Upper lobe of right lung (tissue), 1 donor: ENCODE results near the gene RRP1B. TPM values are rescaled to one million over a fixed set of nuclear protein-coding genes. Genes with fewer than 3 reads are reported as not detected.
A peak's percentile ranks its signal among the peaks of the same experiment; 100 is the strongest.

Experiments
- ATAC-seq: fragments of 200-7000 bp; cut with Tn5 transposase; one replicate; pipeline ENCODE4 v1.9.1; 2020; ENCODE audit warnings: mild to moderate bottlenecking, moderate library complexity
- DNase-seq: peaks from one replicate; pipeline ENCODE4 v3.0.0-alpha.2; 2020
- H3K27ac ChIP-seq: fragments of 200-600 bp; one replicate; pipeline ENCODE4 v1.8.0; 2022
- H3K27me3 ChIP-seq: fragments of 200-600 bp; one replicate; pipeline ENCODE4 v1.8.0; 2022; ENCODE audit warnings: mild to moderate bottlenecking
- H3K36me3 ChIP-seq: fragments of 200-600 bp; one replicate; pipeline ENCODE4 v1.8.0; 2022
- H3K4me1 ChIP-seq: fragments of 200-600 bp; one replicate; pipeline ENCODE4 v1.8.0; 2022
- H3K4me3 ChIP-seq: fragments of 200-600 bp; one replicate; pipeline ENCODE4 v1.8.0; 2022; ENCODE audit warnings: mild to moderate bottlenecking
- H3K9me3 ChIP-seq: fragments of 200-600 bp; one replicate; pipeline ENCODE4 v1.8.0; 2022
- intact Hi-C: fragments of 100-400 bp; cut with DNase I; formaldehyde crosslinking; loops from one replicate; pipeline ENCODE4 v1.11.0; 2022
- total RNA-seq: library from RNA; stranded (reverse); fragmentation: NEBNext Ultra II Directional; extraction: Animal tissue kit (Norgen Biotek cat#: 25700); gene quantifications from one replicate; pipeline ENCODE4 v1.2.1, GENCODE V29; 2021
- TF ChIP-seq, protein P1 (sequence below): fragments of 200-600 bp; IDR thresholded peaks from one replicate; pipeline ENCODE4 v1.8.0; 2022; ENCODE audit warnings: antibody characterized with exemption
- donor health status: DM: no; HTN: yes; CAD: no; lungs with severe emphysema.

RRP1B gene
- total RNA-seq, 1 donor from 2014 or later: 18.4 TPM

DNA sequence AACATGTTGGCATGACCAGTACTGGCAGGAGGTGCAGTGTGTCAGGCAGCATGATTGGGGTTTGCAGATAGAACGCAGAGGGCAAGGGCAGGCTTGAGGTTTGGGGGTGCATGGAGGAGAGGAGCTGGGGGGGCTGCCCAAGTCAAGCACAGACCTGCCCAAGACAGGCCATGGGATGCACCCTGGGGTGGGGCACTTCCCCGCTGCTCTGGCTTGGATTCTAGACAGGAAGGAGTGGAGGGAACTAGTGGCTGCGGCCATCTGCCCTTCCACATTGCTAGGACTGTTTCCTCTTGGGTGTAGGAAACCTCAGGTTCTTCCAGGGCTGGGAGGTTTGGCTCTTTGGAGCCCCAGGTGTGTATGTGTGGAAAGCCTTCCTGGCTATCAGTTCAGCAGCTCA lies 62.6 kb downstream of the RRP1B start:
- DNase-seq: no peak
- intact Hi-C loops: no loop called here

DNA sequence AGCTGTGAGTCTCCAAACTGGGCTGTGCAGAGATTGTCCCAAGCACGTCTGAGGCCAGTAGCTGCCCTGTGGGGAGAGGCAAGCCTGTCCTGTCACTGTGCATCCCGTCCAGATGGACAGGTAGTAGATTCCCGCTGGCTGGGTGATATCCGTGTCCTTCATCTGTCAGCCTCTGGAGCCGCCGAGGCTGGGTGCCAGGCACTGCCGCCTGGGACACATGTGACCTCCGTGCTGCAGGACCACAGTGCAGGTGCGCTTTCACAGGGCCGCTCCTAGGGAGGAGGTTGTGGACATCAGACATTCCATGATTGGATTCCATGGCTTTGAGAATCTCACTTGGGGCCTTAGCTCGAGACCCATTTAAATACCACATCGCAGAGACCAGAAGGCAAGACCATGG lies 64.3 kb downstream of the RRP1B start:
- TF ChIP-seq, protein P1, sequence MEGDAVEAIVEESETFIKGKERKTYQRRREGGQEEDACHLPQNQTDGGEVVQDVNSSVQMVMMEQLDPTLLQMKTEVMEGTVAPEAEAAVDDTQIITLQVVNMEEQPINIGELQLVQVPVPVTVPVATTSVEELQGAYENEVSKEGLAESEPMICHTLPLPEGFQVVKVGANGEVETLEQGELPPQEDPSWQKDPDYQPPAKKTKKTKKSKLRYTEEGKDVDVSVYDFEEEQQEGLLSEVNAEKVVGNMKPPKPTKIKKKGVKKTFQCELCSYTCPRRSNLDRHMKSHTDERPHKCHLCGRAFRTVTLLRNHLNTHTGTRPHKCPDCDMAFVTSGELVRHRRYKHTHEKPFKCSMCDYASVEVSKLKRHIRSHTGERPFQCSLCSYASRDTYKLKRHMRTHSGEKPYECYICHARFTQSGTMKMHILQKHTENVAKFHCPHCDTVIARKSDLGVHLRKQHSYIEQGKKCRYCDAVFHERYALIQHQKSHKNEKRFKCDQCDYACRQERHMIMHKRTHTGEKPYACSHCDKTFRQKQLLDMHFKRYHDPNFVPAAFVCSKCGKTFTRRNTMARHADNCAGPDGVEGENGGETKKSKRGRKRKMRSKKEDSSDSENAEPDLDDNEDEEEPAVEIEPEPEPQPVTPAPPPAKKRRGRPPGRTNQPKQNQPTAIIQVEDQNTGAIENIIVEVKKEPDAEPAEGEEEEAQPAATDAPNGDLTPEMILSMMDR: no peak
- ATAC-seq: no peak
- peaks cover 65% of the 10 kb centered on the region for H3K4me1 ChIP-seq
- intact Hi-C loops: no loop called here
- H3K36me3 ChIP-seq: peaks cover 11% of the 10 kb centered on the region
- H3K27me3 ChIP-seq: no peaks in the 10 kb centered on the region
- H3K4me3 ChIP-seq: no peak overlapping the region
- H3K27ac ChIP-seq: no peak overlapping the region
- no peak for DNase-seq
- no peaks in the 10 kb centered on the region for H3K9me3 ChIP-seq

More for the DNA sequence above, 62.6 kb downstream of the RRP1B start:
- ATAC-seq: no peak
- H3K36me3 ChIP-seq: peaks cover 11% of the 10 kb centered on the region
- peak overlapping the region; percentile 18 for H3K27ac ChIP-seq
- no peaks in the 10 kb centered on the region for H3K9me3 ChIP-seq
- TF ChIP-seq, protein P1: no peak
- peaks cover 56% of the 10 kb centered on the region for H3K4me1 ChIP-seq
- no peaks in the 10 kb centered on the region for H3K27me3 ChIP-seq
- H3K4me3 ChIP-seq: peak overlapping the region; percentile 99

DNA sequence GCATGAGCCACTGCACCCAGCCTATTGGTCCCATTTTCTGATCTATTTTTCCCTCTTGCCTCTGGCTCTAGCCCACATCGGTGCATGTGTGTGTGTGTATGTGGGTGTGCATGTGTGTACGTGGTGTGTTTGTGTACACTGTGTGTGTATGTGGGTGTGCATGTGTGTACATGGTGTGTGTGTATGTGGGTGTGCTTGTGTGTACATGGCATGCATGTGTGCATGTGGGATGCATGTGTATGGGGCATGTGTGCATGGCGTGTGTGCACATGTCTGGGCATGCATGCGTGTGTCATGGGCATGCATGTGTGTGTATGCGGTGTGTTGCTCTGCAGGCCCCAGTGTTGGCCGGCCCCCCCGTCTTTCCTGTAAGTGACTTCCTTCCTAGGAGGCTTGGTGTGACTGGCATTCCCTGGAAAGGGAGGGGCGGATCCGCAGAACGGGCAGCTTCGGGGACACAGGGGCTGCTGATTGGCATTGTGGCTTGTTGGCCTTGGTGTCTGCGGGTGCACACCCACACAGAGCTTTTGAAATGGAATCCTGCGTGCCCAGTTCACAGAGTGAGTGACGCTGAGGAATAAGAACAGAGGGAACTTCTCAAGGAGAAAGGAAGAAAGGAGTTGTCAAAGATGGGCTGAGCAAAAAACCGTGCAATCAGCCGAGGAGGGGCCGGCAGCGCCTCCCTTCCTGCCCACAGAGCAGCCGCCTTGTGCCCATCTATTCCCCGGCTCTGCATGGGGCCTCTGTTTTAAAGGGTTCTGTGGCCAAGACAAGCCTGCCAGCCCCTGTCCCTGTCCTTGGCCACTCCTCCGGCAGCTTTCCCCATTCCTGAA lies 67.5 kb downstream of the RRP1B start:
- peak; percentile 21 for ATAC-seq
- peak overlapping the region; percentile 89 for H3K27ac ChIP-seq
- H3K4me1 ChIP-seq: peaks cover 67% of the 10 kb centered on the region
- H3K36me3 ChIP-seq: peaks cover 11% of the 10 kb centered on the region
- no peaks in the 10 kb centered on the region for H3K27me3 ChIP-seq
- intact Hi-C loops: no loop called here
- no peaks in the 10 kb centered on the region for H3K9me3 ChIP-seq
- TF ChIP-seq, protein P1: no peak
- peak overlapping the region; percentile 23 for H3K4me3 ChIP-seq
- DNase-seq: peak; percentile 85

DNA sequence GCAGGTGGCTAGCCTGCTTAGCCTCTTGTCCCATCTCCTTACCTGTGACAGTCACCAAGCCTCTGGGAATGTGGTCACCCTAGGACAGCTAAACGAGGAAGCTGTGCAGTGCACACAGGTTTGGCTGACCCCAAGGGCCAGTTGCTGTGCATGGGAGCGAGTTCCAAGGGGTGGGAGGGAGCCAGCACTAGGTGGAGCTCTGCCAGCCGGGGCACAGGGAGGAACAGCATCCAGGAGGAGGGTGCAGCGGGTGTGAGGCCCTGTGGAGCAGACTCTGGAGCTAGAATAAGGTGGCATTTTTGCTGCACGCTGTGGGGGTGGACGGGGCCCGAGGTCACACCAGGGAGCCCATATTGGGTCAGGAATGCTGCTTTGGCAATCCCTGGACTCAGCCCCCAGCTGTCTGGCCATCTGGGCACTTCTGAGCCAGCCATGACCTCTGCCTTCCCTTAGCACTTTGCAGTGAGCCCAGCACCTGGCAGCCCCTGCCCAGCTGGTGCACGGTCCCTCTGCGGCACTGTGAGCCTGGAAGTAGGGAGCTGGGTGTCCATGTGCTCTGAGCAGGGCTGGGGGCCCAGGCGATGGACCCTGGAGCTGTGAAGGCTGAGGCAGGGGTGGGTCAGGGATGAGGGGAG lies 68.3 kb downstream of the RRP1B start:
- TF ChIP-seq, protein P1: peak; percentile 5
- peak overlapping the region; percentile 55 for H3K4me3 ChIP-seq
- peak; percentile 36 for ATAC-seq
- no peaks in the 10 kb centered on the region for H3K9me3 ChIP-seq
- H3K27ac ChIP-seq: peak overlapping the region; percentile 89
- H3K4me1 ChIP-seq: peaks cover 69% of the 10 kb centered on the region
- DNase-seq: peak; percentile 83
- H3K27me3 ChIP-seq: no peaks in the 10 kb centered on the region
- H3K36me3 ChIP-seq: peaks cover 17% of the 10 kb centered on the region
- intact Hi-C loops: no loop called here

DNA sequence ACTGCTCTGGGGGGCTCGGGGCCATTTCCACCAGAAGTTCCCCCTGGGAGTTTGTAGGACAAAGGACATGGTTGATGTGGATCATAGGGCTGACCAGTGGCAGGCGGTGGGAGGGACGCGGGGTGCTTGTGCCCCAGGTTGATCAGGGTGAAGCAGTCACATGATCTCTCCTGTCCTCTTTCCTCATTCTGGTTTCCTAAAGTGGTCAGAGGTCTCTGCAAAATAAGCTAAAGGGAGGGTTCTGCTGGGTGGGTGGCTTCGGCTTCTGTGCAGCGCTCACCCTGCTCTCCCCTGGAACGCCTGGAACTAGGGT lies 68.8 kb downstream of the RRP1B start:
- Histone ChIP-seq H3K9me3 (no peaks in the 10 kb centered on the region), H3K4me1 (peaks cover 72% of the 10 kb centered on the region), H3K36me3 (peaks cover 19% of the 10 kb centered on the region), H3K27me3 (no peaks in the 10 kb centered on the region), H3K27ac (peak overlapping the region; percentile 89), H3K4me3 (peak overlapping the region; percentile 55)
- intact Hi-C loops: no loop called here
- DNase-seq (peak; percentile 88), ATAC-seq (peak; percentile 55)
- TF ChIP-seq, protein P1: no peak
